H1 (cell line): Measurements from ENCODE around the gene CORO2B. TPM values are rescaled to one million over a fixed set of nuclear protein-coding genes. Genes with fewer than 3 reads are reported as not detected.

Experiments
- CTCF ChIA-PET: fragments of 300-600 bp; sonication (Branson Sonifier 250); formaldehyde crosslinking; loops from one replicate; lab custom pipeline; 2021; ENCODE audit not compliant: partially characterized antibody; lab: Charles Lee
- POLR2A ChIA-PET: fragments of 300-600 bp; sonication (Branson Sonifier 250); formaldehyde crosslinking; loops from one replicate; lab custom pipeline; 2021; ENCODE audit warnings: inconsistent platforms; ENCODE audit not compliant: partially characterized antibody; lab: Charles Lee
- DNase-seq, 2 experiments: peaks; one replicate each; pipeline versions ENCODE4 v3.0.0 to v3.0.0-alpha.2; 2010 to 2022; ENCODE audit warnings: low spot score in 2 of 2, low read depth in 1 of 2, mixed read lengths in 1 of 2
- FAIRE-seq: peaks from 2 replicates; lab custom pipeline; 2011; peaks lifted over from hg19 to GRCh38; lab: Jason Lieb, UNC
- H2AFZ ChIP-seq: 2 replicates; pipeline ENCODE4 v1.8.1; 2012; ENCODE audit warnings: low read length, inconsistent platforms
- H2AK5ac ChIP-seq: 2 replicates; pipeline ENCODE4 v1.6.1; 2013; ENCODE audit warnings: low read depth, low read length
- H2BK120ac ChIP-seq: replicated peaks from 2 replicates; pipeline ENCODE3; 2013; ENCODE audit warnings: low read depth, low read length, inconsistent platforms
- H2BK12ac ChIP-seq: 2 replicates; pipeline ENCODE4 v1.6.1; 2013; ENCODE audit warnings: low read depth, low read length
- H2BK15ac ChIP-seq: 2 replicates; pipeline ENCODE4 v1.6.1; 2013; ENCODE audit warnings: low read length
- H2BK20ac ChIP-seq: 2 replicates; pipeline ENCODE4 v1.6.1; 2013; ENCODE audit warnings: low read length
- H2BK5ac ChIP-seq: 2 replicates; pipeline ENCODE4 v1.6.1; 2013; ENCODE audit warnings: low read depth, low read length
- H3K14ac ChIP-seq: 2 replicates; pipeline ENCODE4 v1.6.1; 2013; ENCODE audit warnings: inconsistent platforms; ENCODE audit not compliant: insufficient read length
- H3K18ac ChIP-seq: 2 replicates; pipeline ENCODE4 v1.6.1; 2013; ENCODE audit warnings: low read length; ENCODE audit errors: extremely low read depth
- H3K23ac ChIP-seq: 2 replicates; pipeline ENCODE4 v1.6.1; 2013; ENCODE audit warnings: inconsistent platforms; ENCODE audit not compliant: insufficient read length
- H3K23me2 ChIP-seq: 2 replicates; pipeline ENCODE4 v1.6.1; 2013; ENCODE audit warnings: low read depth, low read length
- H3K27ac ChIP-seq: 2 replicates; pipeline ENCODE4 v1.6.1; 2011; ENCODE audit warnings: low read depth, low read length, inconsistent platforms
- H3K27me3 ChIP-seq, 4 experiments: replicated peaks in 1 of 4; 1 replicate in 1 of 4; 2 replicates in 3 of 4; pipeline versions ENCODE4 v1.6.1 to v1.8.1; 2011 to 2013; ENCODE audit warnings: low read length in 3 of 4, mild to moderate bottlenecking in 3 of 4, inconsistent platforms in 2 of 4, mixed read lengths in 2 of 4, moderate library complexity in 1 of 4; ENCODE audit not compliant: control insufficient read depth in 3 of 4, insufficient read depth in 3 of 4; ENCODE audit errors: extremely low read depth in 1 of 4
- H3K36me3 ChIP-seq, 4 experiments: 2 replicates each; pipeline versions ENCODE4 v1.6.1 to v1.8.1; 2011 to 2013; ENCODE audit warnings: mild to moderate bottlenecking in 4 of 4, low read length in 3 of 4, moderate library complexity in 2 of 4, control low read depth in 1 of 4, inconsistent platforms in 1 of 4; ENCODE audit not compliant: insufficient read depth in 4 of 4, control insufficient read depth in 2 of 4
- H3K4ac ChIP-seq: replicated peaks from 2 replicates; pipeline ENCODE3; 2013; ENCODE audit warnings: low read length, low read depth, mixed read lengths, inconsistent platforms; ENCODE audit not compliant: insufficient read length
- H3K4me1 ChIP-seq, 4 experiments: replicated peaks in 1 of 4; 1 replicate in 1 of 4; 2 replicates in 3 of 4; pipeline versions ENCODE4 v1.6.1 to v1.8.1; 2011 to 2013; ENCODE audit warnings: low read length in 3 of 4, inconsistent platforms in 2 of 4, mixed read lengths in 1 of 4; ENCODE audit not compliant: insufficient read depth in 4 of 4, control insufficient read depth in 3 of 4
- H3K4me2 ChIP-seq, 2 experiments: 2 replicates each; pipeline versions ENCODE4 v1.6.1 to v1.8.1; 2011 to 2013; ENCODE audit warnings: low read depth in 2 of 2, low read length in 2 of 2, control low read depth in 1 of 2, inconsistent platforms in 1 of 2, mild to moderate bottlenecking in 1 of 2; ENCODE audit not compliant: insufficient read depth in 1 of 2
- H3K4me3 ChIP-seq, 4 experiments: fragments of 200-600, 300-600 bp in 1 of 4; sonication (generic), shearing (Covaris generic), sonication (Bioruptor Twin) in 1 of 4; 2 replicates each; pipeline versions ENCODE4 v1.5.1 to v1.8.1; 2011 to 2016; ENCODE audit warnings: low read length in 4 of 4, low read depth in 3 of 4, control low read depth in 2 of 4, inconsistent platforms in 2 of 4, mild to moderate bottlenecking in 2 of 4, mixed read lengths in 1 of 4, moderate library complexity in 1 of 4; ENCODE audit not compliant: insufficient read depth in 2 of 4; ENCODE audit errors: extremely low read depth in 1 of 4
- H3K56ac ChIP-seq: replicated peaks from 2 replicates; pipeline ENCODE3; 2013; ENCODE audit warnings: low read depth, mild to moderate bottlenecking, mixed read lengths, low read length, inconsistent platforms; ENCODE audit not compliant: insufficient read length
- H3K79me1 ChIP-seq: 2 replicates; pipeline ENCODE4 v1.6.1; 2013; ENCODE audit warnings: low read depth, low read length, control low read depth
- H3K79me2 ChIP-seq, 2 experiments: 2 replicates each; pipeline versions ENCODE4 v1.6.1 to v1.8.1; 2012 to 2013; ENCODE audit warnings: low read length in 2 of 2, mild to moderate bottlenecking in 2 of 2, inconsistent platforms in 1 of 2; ENCODE audit not compliant: insufficient read depth in 2 of 2, control insufficient read depth in 1 of 2
- H3K9ac ChIP-seq, 4 experiments: replicated peaks in 1 of 4; 1 replicate in 1 of 4; 2 replicates in 3 of 4; pipeline versions ENCODE4 v1.6.1 to v1.8.1; 2011 to 2013; ENCODE audit warnings: low read depth in 3 of 4, low read length in 3 of 4, control low read depth in 2 of 4, mild to moderate bottlenecking in 2 of 4, moderate library complexity in 2 of 4, inconsistent platforms in 1 of 4; ENCODE audit errors: extremely low read depth in 1 of 4
- H3K9me3 ChIP-seq, 2 experiments: 2 replicates each; pipeline versions ENCODE4 v1.6.1 to v1.8.1; 2012 to 2013; ENCODE audit warnings: mild to moderate bottlenecking in 2 of 2, moderate library complexity in 2 of 2, control low read depth in 1 of 2, inconsistent platforms in 1 of 2, low read depth in 1 of 2, low read length in 1 of 2, mixed read lengths in 1 of 2; ENCODE audit not compliant: insufficient read depth in 2 of 2
- H4K20me1 ChIP-seq, 2 experiments: replicated peaks in 1 of 2; 2 replicates each; pipeline versions ENCODE3 to v1.8.1; 2011 to 2013; ENCODE audit warnings: inconsistent platforms in 2 of 2, low read length in 2 of 2, mild to moderate bottlenecking in 1 of 2; ENCODE audit not compliant: insufficient read depth in 2 of 2, control insufficient read depth in 1 of 2
- H4K5ac ChIP-seq: 2 replicates; pipeline ENCODE4 v1.6.1; 2013; ENCODE audit warnings: low read length, low read depth, mixed read lengths, inconsistent platforms; ENCODE audit not compliant: insufficient read length
- H4K8ac ChIP-seq: 2 replicates; pipeline ENCODE4 v1.8.0; 2013; ENCODE audit warnings: mild to moderate bottlenecking, moderate library complexity, low read length, inconsistent platforms; ENCODE audit not compliant: insufficient read depth; ENCODE audit errors: extremely low read depth
- H4K91ac ChIP-seq: replicated peaks from 2 replicates; pipeline ENCODE3; 2013; ENCODE audit warnings: low read length, mixed read lengths, inconsistent platforms; ENCODE audit not compliant: insufficient read length
- POU5F1 ChIP-seq: IDR thresholded peaks from 2 replicates; pipeline ENCODE4 v1.6.1; 2011; ENCODE audit warnings: low read depth, mild to moderate bottlenecking, low read length, moderate library complexity
- SAP30 ChIP-seq: fragments of 300-600 bp; sonication (generic); IDR thresholded peaks from 2 replicates; pipeline ENCODE4 v1.7.1; 2012; ENCODE audit warnings: low read length, moderate library complexity, mild to moderate bottlenecking, inconsistent platforms; ENCODE audit not compliant: insufficient read depth, insufficient replicate concordance
- TBP ChIP-seq: IDR thresholded peaks from 2 replicates; pipeline ENCODE4 v1.6.1; 2011; ENCODE audit warnings: low read depth, low read length, improper control_type of control experiment
- WGBS, 2 experiments: shearing (Covaris generic) in 1 of 2; methylation state at CpG; one replicate each; pipeline versions ENCODE4 v1.1.6 to v1.1.7; 2013 to 2015; ENCODE audit warnings: low lambda C conversion rate in 2 of 2, mixed read lengths in 2 of 2, inconsistent platforms in 1 of 2, low coverage in 1 of 2, missing lambda C conversion rate in 1 of 2; ENCODE audit not compliant: insufficient replicate concordance in 2 of 2, insufficient coverage in 1 of 2, insufficient read length in 1 of 2; ENCODE audit errors: extremely low coverage in 1 of 2, missing lambda C conversion rate in 1 of 2; 5-methylcytosine and 5-hydroxymethylcytosine counted together
- polyA plus RNA-seq, 7 experiments: library from polyadenylated mRNA; depleted of rRNA in 3 of 7; stranded (reverse) in 5 of 7; unstranded in 2 of 7; fragments of >200 nt in 5 of 7; fragments of 200-250 nt in 2 of 7; gene quantifications; 1 replicate in 5 of 7; 2 replicates in 1 of 7; 4 replicates in 1 of 7; pipeline versions ENCODE4 v1.2.1 to v1.2.3, GENCODE V29; 2011 to 2013; ENCODE audit warnings: missing spikeins in 2 of 7, mixed read lengths in 2 of 7
- total RNA-seq: library from RNA; stranded (reverse); fragmentation: NEBNext Ultra II Directional; extraction: Animal tissue kit (Norgen Biotek cat#: 25700); gene quantifications from 2 replicates; pipeline ENCODE4 v1.2.1, GENCODE V29; 2021

Gene CORO2B
- total and polyA plus RNA-seq, 2 of the 8 experiments (the other 6 are each of a cell fraction or from before 2014, with no cell fraction given): 3.4 to 6.7 TPM

DNA sequence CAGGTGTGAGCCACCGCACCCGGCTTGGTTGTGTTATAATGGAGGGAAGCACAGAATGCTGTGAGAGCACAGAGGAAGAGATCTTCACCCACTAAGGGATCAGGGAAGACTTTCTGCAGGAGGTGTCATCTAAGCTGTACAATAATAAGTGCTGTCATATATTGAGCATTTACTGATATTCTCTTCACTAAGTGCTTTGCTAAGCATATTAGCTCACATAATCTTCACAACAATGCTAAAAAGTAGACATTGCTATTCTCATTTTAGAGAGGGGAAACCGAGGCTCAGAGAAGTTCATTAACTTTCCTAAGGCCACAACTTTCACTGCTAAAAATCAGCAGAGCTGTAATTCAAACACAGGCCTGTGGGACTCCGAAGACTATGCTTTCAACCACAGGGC is 115.3 kb downstream of the CORO2B start:
- no peak overlapping the region for H4K5ac ChIP-seq
- no peaks in the 10 kb centered on the region for H4K20me1 ChIP-seq
- H3K23ac ChIP-seq: no peak overlapping the region
- no peak overlapping the region for H3K4me2 ChIP-seq
- H3K4me3 ChIP-seq: no peak overlapping the region
- no peak overlapping the region for H3K9ac ChIP-seq
- H3K27me3 ChIP-seq: no peaks in the 10 kb centered on the region
- peaks cover 1 to 12% (median 5%) of the 10 kb centered on the region in 4 experiments for H3K4me1 ChIP-seq
- H4K8ac ChIP-seq: no peak overlapping the region
- TF ChIP-seq POU5F1: no peak
- TF ChIP-seq SAP30: no peak
- no peak for TF ChIP-seq TBP
- TF ChIP-seq, all 59 proteins: peak for 0
- no peaks in the 10 kb centered on the region for H3K9me3 ChIP-seq
- H3K27ac ChIP-seq: no peak overlapping the region
- no peak overlapping the region for H2BK5ac ChIP-seq
- no peak overlapping the region for H3K4ac ChIP-seq
- no peak overlapping the region for H2BK15ac ChIP-seq
- ChIA-PET POLR2A (no interaction called here), CTCF (interaction anchor here (0.6 to 7.7 kb wide), 8 partner anchors 8 to 387 kb away, joined by 3 to 52 read pairs (median 4); no protein-coding TSS in a partner anchor)
- 90% methylated on average over 4 of the region's 4 CpGs; no CpG with 5 or more reads in 1 of the 2 experiments for WGBS, 2 experiments
- no peak overlapping the region for H2BK12ac ChIP-seq
- H2AFZ ChIP-seq: no peak overlapping the region
- no peak overlapping the region for H4K91ac ChIP-seq
- no peak overlapping the region for H2BK120ac ChIP-seq
- DNase-seq (no peak), FAIRE-seq (no peak)
- H3K18ac ChIP-seq: no peak overlapping the region
- no peak overlapping the region for H2BK20ac ChIP-seq
- no peaks in the 10 kb centered on the region for H3K79me2 ChIP-seq
- no peaks in the 10 kb centered on the region for H3K79me1 ChIP-seq
- no peak overlapping the region for H2AK5ac ChIP-seq
- no peak overlapping the region for H3K56ac ChIP-seq
- H3K14ac ChIP-seq: no peak overlapping the region
- H3K36me3 ChIP-seq: no peaks in the 10 kb centered on the region
- peaks cover 3% of the 10 kb centered on the region; the same call in 1 of the 2 replicates for H3K23me2 ChIP-seq
